CD4-positive, alpha-beta T cell treated with Interleukin-21 for 1 hour (primary cell): ENCODE data around the gene EID1.

Experiments
- DNase-seq: peaks from one replicate; pipeline ENCODE4 v3.0.0-alpha.2; 2020

EID1 gene

GRCh38 chr15:48915861-48916260 lies 37.9 kb downstream of the EID1 start:
- DNase-seq: no peak

DNA sequence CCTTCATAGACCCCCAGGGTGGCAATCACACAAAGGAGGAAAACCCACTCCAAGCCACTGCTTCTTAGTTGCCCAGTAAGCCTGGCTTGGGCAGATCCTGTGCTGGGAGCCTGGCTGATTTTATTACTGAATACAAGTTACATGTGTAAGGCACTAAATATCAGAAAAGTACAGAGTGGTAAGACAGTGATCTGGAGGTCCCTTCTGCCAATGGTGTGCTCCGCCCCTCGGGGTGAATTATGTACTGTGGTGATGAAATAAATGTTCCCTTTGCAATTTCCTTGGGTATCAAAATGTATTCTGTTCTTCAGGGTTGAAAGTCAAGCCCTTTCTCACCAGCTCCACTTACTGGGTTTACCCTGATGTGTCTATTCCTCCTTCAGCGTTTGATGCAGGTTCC lies 38.8 kb downstream of the EID1 start:
- no peak for DNase-seq

DNA sequence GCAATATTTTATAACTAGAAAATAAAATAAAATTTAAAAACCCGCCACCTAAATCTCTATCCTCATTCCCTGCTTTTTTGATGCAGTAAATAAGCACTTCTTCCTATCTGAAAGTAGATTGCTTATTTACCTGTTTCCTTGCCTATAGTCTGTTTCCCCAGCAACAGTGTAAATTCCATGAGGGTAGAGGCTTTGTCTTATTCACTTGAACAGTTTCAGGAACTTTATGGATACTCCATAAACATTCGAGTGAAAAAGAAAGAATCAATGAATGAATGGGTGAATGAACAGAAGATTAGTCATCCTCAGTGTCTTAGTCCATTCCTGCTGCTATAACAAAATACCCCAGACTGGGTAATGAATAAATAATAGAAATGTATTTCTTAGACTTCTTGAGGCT lies 44.1 kb downstream of the EID1 start:
- no peak for DNase-seq

DNA sequence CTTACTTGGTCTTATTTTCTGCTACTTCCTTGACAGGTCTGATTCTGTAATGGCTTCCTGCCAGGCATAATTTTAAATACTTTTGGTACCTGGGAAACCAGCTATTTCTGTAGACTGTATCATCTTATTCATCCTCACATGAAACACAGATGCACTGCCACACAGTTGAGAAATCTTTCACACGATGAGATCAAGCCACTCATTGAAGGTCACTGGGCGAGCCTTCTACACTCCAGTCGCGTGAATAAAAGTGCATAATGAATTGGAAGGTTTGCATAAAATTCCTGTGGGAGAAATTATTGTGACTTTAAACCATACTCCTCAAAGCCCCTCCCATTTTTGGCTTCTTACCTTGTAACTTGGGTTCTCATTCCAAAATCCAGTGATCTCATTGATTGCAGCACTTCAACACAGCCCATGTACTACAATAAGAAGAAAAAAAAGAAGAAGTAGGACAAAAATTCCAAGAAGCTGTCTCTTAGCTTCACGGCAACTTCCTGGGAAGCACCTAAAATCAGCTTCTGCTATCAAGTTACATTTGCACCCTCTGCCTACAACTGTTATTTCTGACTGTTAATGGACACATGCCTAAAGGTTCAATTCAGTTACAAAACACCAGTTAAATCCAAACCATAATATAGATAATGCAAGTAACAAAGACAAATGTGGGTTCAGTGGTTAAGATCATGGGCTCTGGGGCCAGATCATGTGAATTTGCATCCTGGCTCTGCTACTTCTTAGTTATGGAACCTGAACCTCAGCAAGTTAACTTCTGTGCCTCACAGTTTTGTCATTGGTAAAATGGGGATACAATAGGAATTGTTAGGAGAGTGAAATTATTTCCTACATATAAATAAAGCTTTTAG lies 46.8 kb downstream of the EID1 start:
- no peak for DNase-seq

DNA sequence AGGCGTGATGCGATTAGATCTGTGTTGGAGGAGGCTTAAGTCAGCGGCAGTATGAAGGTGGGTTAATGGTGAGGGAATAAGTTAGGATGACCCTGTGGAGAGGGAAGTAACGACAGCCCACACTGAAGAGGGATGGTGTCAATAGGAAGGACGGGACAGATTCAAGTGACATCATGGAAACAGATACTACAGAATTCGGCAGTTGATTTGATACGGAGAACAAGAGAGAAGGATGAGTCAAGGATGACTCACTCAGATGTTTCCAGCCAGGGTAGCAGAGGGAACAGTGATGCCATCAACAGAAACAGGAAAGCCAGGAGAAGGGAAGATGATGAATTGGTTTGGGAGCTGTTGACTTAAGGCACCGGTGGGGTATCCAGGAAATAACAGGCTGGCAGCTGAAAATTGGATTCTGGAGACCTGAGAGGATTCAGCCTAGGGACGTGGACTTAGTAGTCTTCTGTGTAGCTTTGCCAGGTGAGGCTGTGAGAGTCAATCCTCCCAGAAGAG lies 47.8 kb downstream of the EID1 start:
- no peak for DNase-seq

DNA sequence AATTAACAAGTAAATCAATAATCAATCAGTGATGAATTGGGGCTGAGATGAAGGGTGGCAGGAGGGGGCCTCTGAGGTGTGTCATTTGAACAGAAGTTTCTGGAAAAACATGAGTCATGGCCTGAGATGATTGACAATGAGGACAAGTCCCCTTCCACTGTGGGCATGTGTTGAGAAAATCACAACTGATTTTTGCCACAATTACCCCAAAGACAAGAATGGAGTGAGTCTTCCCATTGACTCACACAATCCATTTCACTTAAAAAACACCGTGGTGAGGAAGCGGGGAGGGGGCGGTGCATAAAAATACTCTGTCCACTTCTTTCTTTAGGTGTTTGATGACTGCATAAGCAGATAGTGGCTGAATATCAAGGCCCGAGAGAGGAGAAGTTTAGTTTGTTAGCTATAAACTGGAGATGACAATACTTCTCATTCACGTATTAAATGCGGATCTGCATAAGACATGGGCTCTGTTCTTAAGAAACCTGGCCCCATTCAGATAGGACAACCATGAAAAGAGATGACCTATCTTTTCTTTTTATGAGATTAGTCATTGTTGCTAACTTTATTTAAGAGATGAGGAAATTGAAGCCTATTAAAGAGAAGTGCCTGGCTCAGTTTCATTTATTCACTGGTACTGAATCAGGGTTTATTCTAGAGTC lies 51.1 kb downstream of the EID1 start:
- no peak for DNase-seq

GRCh38 chr15:48929661-48930060 lies 51.7 kb downstream of the EID1 start:
- no peak for DNase-seq
